ENCODE measurements around the gene HYAL1. TPM values are rescaled to one million over a fixed set of nuclear protein-coding genes. Genes with fewer than 3 reads are reported as not detected.

HYAL1 gene
- total RNA-seq, 4 donors from 2014 or later, result 2.1 to 30.5 (median 22.1) TPM

DNA sequence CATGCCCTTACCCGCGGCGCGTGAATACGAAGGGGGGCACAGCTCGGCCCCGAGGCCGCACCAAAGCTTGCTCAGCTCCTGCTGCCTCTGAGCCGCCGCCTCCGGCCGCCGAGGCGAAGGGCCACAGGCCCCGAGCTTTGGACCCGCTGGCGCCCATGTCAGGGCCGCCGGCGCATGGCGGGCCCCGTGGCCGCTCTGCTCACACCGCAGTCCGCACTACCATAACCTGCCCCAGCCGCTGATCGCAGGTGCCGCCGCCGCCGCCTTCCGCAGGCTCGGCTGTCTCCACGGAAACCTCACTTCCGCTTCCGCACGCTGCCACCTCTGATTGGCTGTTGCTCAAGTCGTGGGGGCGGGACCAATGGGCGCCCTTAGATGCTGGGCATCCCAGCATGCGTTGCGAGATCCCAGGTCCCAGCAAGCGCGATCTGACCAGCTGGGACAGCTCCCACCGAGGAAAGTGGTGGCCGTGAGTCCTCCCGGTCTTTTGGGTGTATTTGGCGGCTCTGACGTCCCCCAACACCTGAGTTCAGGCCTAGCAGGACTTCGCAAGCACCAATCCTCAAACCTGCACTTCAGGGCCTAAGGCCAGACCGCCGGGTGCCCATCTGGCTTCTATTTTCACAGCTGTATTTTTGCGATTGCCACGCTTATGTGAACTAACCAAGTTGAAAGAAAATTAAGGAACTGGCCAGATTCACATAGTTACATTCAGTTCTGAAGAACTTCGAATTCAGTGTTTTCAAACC lies 24.7 kb upstream of the HYAL1 start, which contains the start of gene TUSC2:
TSS of gene TUSC2 (minus strand) at position 281 of the 749 bp plus-strand sequence. CDS start at position 157, 124 bp downstream.
- intact Hi-C loops (cut with DNase I; ENCODE audit: low total_unique reads), result no loop called here
- TF ChIP-seq POLR2A (IDR thresholded peaks at IDR 0.05), result peak; percentile 45 to 75
- TF ChIP-seq, protein P1, sequence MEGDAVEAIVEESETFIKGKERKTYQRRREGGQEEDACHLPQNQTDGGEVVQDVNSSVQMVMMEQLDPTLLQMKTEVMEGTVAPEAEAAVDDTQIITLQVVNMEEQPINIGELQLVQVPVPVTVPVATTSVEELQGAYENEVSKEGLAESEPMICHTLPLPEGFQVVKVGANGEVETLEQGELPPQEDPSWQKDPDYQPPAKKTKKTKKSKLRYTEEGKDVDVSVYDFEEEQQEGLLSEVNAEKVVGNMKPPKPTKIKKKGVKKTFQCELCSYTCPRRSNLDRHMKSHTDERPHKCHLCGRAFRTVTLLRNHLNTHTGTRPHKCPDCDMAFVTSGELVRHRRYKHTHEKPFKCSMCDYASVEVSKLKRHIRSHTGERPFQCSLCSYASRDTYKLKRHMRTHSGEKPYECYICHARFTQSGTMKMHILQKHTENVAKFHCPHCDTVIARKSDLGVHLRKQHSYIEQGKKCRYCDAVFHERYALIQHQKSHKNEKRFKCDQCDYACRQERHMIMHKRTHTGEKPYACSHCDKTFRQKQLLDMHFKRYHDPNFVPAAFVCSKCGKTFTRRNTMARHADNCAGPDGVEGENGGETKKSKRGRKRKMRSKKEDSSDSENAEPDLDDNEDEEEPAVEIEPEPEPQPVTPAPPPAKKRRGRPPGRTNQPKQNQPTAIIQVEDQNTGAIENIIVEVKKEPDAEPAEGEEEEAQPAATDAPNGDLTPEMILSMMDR (IDR thresholded peaks at IDR 0.05), result peak in 1 of 4 experiments; percentile 5
- DNase-seq, result peak; percentile 96 to 97
- no peaks in the 10 kb centered on the region for H3K27me3 ChIP-seq
- no peaks in the 10 kb centered on the region for H3K9me3 ChIP-seq
- peak within 1 kb of the TSS; percentile 70 to 72 for H3K4me3 ChIP-seq
- peaks cover 0 to 8% of the 10 kb centered on the region in 2 donors for H3K4me1 ChIP-seq
- H3K36me3 ChIP-seq, result no peaks in the 10 kb centered on the region
- peak within 1 kb of the TSS; percentile 61 to 79 for H3K27ac ChIP-seq

DNA sequence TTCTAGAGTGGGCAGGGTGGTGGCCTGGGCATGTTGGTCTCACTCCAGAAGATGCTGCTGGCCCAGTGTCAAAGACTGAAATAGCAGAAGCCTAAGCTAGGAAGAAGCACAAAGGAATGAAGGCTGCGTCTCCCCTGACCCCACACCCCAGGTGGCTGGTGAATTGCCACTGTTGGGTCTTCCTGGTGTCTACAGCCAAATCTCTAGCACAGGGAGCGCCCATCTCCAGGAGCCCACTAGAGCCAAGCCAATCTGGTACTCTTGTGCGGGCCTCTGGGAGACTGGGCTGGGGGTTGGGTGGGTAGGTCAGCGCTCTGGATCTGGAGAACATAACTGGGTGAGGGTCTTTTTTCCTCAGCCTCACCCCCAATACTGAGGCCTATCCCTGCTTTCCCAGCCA lies 23.8 kb upstream of the HYAL1 start:
- H3K4me1 ChIP-seq, result peaks cover 0 to 13% of the 10 kb centered on the region in 2 donors
- TF ChIP-seq, protein P1 (IDR thresholded peaks at IDR 0.05), result no peak
- no peak for TF ChIP-seq POLR2A (IDR thresholded peaks at IDR 0.05)
- H3K9me3 ChIP-seq, result no peaks in the 10 kb centered on the region
- intact Hi-C loops (cut with DNase I; ENCODE audit: low total_unique reads), result no loop called here
- H3K27ac ChIP-seq, result peak overlapping the region in 1 of 2 donors; percentile 61
- no peak for DNase-seq
- no peaks in the 10 kb centered on the region for H3K27me3 ChIP-seq
- no peaks in the 10 kb centered on the region for H3K36me3 ChIP-seq
- H3K4me3 ChIP-seq, result peak overlapping the region; percentile 70 to 72

DNA sequence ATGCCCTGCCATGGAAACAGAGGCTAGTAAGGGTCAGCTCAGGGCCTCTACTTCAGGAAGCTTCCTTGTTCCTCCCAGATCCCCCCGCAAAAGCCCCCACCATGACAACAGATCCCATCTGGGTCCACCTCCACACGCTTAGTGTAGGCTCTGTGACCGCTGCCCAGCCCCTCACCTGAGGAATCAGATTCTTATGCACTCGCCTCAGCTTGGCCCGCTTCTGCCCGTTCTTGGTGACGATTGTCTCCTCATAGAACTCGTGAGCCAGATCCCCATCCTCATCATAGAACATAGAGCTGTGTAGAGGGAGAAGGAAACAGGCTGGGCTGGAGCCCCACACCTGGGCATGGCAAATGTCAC lies 22.8 kb upstream of the HYAL1 start:
- DNase-seq, result peak in 1 of 2 donors; percentile 19
- Histone ChIP-seq H3K4me1 (peaks cover 0 to 13% of the 10 kb centered on the region in 2 donors), H3K27ac (peak overlapping the region in 1 of 2 donors; percentile 95), H3K9me3 (no peaks in the 10 kb centered on the region), H3K27me3 (no peaks in the 10 kb centered on the region), H3K4me3 (no peak overlapping the region), H3K36me3 (no peaks in the 10 kb centered on the region)
- intact Hi-C loops (cut with DNase I; ENCODE audit: low total_unique reads), result no loop called here
- TF ChIP-seq POLR2A (IDR thresholded peaks at IDR 0.05), result no peak
- TF ChIP-seq, protein P1 (IDR thresholded peaks at IDR 0.05), result no peak

DNA sequence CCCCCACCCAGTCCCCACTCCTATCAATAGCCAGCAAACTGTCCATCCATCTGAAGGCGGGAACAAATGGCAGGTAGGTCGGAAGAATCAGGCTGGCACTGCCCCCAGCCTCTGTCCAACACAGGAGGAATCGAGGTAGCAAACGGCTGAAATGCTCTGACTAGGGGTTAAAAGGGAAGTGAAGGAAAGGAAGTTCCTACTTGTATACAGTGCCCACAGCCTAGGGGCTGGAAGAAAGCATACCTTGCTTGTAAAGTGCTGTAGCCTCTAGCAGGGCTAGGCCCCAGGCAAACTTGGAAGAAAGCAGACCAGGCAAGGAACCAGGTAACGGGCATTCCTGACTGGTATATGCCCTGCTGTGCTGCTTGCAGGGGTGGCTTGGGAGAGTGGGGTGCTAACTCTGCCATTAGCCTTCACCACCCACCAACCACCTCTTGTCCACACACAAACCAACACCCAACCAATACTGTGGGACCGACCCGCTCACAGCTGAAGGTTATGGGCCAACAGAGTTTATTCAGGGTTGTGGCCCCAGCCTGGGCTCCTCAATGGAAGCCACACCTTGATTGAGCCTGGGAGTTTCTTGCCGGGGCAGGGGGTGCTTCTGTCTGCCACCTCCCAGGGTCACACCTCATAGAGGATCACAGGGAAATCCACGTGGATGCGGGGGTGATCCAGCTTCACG lies 22.3 kb upstream of the HYAL1 start:
- H3K4me1 ChIP-seq, result peaks cover 0 to 13% of the 10 kb centered on the region in 2 donors
- H3K9me3 ChIP-seq, result no peaks in the 10 kb centered on the region
- DNase-seq, result no peak
- intact Hi-C loops (cut with DNase I; ENCODE audit: low total_unique reads), result no loop called here
- peak overlapping the region; percentile 95 to 96 for H3K27ac ChIP-seq
- no peak overlapping the region for H3K4me3 ChIP-seq
- no peaks in the 10 kb centered on the region for H3K36me3 ChIP-seq
- H3K27me3 ChIP-seq, result no peaks in the 10 kb centered on the region
- TF ChIP-seq, protein P1 (IDR thresholded peaks at IDR 0.05), result no peak
- no peak for TF ChIP-seq POLR2A (IDR thresholded peaks at IDR 0.05)

DNA sequence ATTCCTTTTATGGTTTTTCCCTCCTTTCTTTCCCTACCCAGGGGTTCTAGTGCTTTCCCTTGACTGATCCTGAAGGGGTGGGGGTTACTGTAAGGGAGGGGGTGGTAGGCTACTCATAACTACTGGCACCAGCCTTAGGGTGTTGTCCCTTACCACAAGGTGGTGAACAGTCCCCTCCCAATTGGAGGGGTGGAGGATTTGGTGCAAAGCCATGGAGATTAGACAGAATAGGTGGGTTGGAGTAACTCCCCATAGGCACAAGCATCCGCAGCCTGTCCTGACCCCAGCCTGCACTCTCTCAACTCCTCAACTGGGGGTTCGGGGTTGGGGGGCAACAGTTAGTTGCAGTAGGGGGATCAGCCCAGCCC lies 21.7 kb upstream of the HYAL1 start:
- TF ChIP-seq POLR2A (IDR thresholded peaks at IDR 0.05), result no peak
- TF ChIP-seq, protein P1 (IDR thresholded peaks at IDR 0.05), result no peak

More for the DNA sequence above, 21.7 kb upstream of the HYAL1 start:
- DNase-seq, result no peak
- H3K36me3 ChIP-seq, result no peaks in the 10 kb centered on the region
- H3K4me3 ChIP-seq, result no peak overlapping the region
- H3K9me3 ChIP-seq, result no peaks in the 10 kb centered on the region
- H3K27me3 ChIP-seq, result no peaks in the 10 kb centered on the region
- H3K27ac ChIP-seq, result peak overlapping the region; percentile 95 to 96
- intact Hi-C loops (cut with DNase I; ENCODE audit: low total_unique reads), result no loop called here
- H3K4me1 ChIP-seq, result peaks cover 0 to 16% of the 10 kb centered on the region in 2 donors
